HG03045 (cell line): ENCODE measurements around the gene GUCY1B1.
"Not testable (repeated sequence)": the region's sequence is repeated elsewhere in the genome, so short reads cannot be mapped to it uniquely, and the experiment has no call there.

Experiments used
- ATAC-seq: cut with Tn5 transposase; IDR thresholded peaks from one replicate; pipeline ENCODE4 v1.9.1; 2021; ENCODE audit warnings: mild to moderate bottlenecking, moderate library complexity; ENCODE audit not compliant: unreplicated experiment

The GUCY1B1 gene

DNA sequence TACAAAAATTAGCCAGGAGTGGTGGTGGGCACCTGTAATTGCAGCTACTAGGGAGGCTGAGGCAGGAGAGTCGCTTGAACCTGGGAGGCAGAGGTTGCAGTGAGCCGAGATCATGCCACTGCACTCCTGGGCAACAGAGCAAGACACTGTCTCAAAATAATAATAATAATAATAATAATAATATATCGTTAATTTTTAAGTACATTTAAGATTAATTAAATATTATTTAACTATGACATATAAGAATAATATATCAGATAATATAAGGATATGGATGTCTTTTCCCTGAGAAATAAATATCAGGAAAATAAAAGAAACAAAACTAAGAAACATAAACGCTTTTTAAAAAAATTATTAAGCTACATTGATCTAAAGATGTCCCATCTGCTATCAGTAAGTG, 38.8 kb downstream of the GUCY1B1 start:
- not testable (repeated sequence) for ATAC-seq

DNA sequence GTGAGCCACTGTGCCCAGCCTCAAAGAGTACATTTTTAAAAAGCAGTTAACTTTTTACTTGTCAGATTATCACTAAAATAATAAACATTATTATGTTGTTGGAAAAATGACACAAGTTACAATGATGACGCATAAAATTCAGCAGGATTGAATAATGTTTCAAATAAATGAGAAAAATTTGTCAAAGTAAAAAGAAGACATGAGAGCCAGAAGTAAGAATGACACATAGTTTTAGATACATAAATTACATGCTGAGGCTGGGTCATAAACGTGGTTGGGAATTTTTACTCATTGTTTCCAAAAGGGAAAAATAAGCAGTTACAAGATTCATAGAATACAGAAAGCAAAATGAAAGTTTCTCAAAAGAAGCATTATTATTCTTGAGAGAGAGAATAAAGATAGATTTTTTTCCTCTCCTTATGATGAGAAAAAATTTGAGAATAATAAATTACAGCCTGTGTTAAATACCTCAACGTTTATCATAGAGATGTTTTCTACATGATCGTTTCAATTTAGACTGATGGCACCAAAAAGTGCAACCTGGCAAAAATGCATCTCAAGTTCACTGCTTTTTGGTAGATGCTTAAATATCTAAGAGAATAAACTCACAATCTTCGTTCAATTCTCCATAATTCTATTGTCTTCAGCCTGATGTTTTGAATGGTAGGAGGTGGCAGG, 40.4 kb downstream of the GUCY1B1 start:
- ATAC-seq, result no peak

DNA sequence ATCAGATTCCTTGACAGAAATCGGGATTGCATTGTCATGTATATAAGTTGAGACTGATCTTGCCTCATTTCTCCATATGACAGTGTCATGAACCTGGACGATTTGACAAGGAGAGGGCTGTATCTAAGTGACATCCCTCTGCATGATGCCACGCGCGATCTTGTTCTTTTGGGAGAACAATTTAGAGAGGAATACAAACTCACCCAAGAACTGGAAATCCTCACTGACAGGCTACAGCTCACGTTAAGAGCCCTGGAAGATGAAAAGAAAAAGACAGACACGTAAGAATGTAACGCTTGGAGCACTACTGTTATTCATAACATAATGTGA, 40.9 kb downstream of the GUCY1B1 start:
- ATAC-seq, result no peak

DNA sequence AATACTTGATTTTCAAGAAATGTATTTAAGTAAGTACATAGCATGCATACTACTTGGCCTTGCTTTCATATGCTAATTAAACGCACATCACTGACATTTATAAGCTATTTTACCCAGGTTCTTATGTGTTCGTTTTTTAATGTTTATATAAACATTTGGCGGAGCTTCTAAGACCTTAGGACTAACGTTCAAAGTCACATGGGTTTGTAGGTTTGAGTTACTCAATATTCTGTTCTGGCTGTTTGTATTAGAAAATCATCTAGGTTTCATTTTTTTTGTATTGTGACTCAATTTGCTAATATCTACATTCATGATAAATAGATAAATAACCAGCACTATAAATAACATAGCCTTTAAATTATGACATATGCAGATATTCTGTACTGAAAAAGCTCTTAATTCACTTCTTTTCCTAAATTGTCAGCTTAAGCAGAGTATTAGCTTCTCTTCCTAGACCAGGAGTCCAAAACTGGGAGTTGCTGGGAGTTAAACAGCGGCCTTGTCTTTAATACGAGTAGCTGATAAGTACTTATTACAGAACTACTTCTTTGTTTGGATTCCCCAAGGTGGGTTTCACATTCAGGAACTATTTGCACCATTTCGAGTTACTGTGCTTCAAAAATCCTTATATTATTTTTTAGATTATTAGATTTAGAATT, 42.0 kb downstream of the GUCY1B1 start:
- no peak for ATAC-seq

DNA sequence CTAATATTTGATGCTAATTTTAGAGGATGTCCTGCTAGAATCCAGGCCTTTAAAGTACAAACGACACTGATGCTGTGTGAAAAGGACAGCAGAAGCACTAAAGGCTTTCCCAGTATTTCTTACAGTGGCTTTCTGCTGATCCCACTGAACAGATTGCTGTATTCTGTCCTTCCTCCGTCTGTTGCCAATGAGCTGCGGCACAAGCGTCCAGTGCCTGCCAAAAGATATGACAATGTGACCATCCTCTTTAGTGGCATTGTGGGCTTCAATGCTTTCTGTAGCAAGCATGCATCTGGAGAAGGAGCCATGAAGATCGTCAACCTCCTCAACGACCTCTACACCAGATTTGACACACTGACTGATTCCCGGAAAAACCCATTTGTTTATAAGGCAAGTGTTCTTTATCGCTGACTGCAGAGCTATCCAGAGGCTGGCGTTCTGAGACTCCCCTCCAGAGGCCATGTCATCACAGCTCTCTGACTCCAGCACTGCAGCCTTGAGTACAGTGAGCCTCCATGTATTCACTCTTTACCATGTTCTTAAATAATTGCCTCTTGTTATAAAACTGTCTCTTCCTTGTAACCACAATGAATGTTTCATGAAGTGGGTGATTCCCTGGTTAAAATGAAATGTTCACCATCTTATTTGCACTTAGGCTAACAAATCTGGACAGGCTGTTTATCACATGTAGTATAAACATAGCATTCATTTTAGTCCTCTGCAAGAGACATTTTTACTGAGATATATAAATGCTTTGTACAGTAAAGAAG, 43.6 kb downstream of the GUCY1B1 start:
- no peak for ATAC-seq

DNA sequence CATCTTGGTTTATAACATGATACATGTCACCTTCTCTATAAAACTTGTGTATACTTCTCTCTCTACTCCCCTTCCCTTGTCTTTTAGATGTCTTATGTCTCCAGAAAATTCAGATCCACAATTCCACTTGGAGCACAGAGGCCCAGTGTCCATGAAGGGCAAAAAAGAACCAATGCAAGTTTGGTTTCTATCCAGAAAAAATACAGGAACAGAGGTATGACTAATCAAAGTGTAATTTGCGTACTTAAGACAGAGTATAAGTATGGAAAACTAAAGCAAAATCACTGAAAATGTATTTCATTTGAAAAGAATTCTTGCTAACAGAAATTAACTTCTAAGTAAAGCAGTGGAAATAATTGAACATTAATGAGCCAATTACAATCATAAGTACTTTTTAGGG, 46.2 kb downstream of the GUCY1B1 start:
- no peak for ATAC-seq

DNA sequence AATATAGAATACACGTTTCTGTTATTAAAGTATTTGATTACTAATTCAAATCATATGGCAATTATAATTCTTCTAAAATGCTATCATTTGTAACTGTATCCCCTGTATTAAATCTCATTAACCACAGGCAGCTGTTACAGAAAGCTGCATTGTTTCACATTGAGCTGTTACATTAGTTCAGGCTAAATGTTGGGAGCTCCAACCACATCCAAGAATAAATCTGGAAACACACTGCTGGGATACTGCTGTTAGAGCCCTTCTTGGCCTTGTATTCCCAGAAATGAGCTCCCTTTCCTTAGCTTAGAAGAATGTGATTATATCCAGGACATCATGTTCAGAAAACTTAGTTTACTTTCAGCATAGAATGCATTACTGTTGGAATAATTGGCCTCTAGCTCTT, 48.2 kb downstream of the GUCY1B1 start:
- no peak for ATAC-seq

DNA sequence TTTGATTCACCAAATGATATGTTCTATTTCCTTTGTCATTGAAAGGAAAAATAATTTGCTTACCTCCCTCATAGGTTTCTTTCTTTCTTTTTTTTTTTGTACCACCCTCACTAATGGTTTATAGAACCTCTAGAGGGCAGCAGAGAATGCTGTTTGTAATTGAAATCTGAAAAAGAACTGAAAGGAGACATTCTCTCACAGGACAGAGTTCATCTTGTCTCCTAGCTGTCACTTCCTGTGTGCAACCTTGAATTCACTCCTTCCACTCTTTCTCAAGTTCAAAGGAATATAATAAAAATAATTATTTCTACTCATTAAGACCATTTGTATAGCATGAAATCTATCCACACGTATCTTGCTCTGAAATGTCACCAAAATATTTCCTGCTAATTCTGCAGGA, 51.0 kb downstream of the GUCY1B1 start:
- ATAC-seq, result peak; percentile 90

DNA sequence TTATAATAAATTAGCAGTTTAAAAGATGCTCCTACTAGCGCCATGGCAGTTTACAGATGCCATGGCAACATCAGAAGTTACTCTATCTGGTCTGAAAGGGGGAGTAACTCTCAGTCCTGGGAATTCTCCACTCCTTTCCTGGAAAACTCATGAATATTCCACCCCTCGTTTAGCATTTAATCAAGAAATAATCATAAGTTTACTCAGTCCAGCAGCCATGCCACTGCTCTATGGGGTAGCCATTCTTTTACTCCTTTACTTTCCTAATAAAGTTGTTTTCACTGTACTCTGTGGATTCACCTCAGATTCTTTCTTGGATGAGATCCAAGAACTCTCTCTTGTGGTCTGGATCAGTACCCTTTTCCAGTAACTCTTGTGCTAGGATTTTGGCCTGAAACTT, 52.3 kb downstream of the GUCY1B1 start:
- ATAC-seq, result no peak

DNA sequence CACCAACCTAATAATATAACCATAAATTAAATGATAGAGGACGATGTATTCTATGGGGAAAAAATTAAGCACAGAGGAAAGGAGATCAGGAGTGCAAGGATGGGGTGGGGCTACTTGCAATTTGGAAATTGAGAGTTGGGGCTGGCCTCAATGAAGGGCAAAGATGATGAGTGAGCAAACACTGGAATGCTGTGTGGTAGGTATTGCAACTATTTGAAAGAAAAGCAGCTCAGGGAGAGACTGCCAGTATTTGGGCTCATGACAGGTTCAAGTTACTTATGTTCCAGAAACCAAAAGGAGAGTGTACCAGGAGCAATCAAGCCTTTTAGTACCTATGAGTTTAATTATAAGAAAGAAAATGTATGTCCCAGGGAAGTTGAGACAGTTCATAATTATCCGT, 59.8 kb downstream of the GUCY1B1 start:
- ATAC-seq, result no peak

DNA sequence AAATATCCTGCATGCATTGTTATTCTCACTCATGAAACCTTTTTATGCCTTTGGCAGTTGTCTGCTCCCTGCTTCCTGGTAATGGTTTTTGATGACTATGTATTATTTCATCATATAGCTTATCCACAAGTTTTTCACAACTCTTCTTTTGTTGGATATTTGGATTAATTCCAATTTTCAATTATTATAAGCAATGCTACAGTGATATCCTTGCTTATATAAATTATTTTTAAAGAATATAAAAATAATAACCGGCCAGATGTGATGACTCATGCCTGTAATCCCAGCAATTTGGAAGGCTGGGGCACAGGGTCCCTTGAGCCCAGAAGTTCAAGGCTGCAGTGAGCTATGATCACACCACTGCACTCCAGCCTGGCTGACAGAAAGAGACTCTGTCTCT, 60.2 kb downstream of the GUCY1B1 start:
- no peak for ATAC-seq

DNA sequence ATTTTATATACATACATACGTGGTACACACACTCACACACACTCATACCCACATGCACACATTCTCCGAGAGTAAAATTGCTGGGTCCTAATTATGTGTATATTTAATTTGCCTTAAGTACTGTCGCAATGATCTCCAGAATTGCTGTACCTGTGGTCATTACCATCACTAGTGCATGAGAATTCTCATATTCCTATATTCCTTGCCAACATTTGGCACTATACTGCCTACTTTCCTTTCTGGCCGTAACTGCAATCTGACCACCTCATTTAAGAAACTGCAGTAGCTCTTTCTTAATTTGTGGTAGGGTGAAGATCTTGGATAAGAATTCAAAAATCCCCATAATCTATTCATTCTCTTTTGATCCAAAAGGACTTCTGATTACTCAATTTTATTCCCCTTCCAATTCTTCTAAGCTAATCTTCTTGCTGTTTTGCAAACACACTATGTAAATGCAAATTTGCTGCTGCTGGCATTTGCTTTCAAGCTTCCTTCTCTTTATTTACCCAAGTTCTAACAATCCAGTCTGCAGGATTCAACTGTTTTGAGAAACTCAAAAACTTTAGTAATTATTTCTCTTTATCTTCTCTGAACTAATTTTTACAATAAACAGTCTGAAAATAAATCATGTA, 62.2 kb downstream of the GUCY1B1 start:
- no peak for ATAC-seq

DNA sequence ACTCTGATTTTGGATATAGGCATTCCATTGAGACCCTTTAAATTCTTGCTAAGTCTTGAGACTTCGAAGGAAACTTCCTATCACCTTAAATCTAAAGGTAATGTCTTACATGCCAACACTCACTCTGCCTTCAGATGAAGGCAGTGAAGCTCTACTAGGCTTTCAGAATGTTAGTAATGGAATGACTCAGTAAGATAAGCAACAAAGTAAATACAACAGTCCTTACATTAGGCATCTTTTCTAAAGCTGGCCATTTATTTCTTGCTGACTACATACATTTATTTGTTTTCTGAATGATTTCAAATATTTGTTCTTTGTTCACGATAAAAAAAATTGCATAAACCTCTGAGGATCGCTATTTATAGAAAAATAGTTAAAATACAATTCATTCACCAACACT, 63.8 kb downstream of the GUCY1B1 start:
- ATAC-seq, result no peak

DNA sequence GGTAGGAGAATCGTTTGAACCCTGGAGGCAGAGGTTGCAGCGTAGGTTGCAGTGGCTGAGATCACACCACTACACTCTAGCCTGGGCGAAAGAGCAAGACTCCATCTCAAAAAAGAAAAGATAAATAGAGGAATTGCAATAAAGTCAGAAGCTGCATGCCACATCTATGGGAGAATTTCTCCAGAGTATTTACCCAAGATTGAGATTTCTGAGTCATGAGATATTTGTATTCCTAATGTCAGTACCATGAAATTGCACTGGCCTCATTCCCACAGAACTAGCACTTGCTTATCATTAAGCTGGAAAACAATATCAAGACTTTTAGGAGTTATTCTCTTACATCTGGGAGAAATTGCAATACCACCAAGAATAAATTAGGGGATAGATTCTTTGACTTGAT, 69.8 kb downstream of the GUCY1B1 start:
- no peak for ATAC-seq

DNA sequence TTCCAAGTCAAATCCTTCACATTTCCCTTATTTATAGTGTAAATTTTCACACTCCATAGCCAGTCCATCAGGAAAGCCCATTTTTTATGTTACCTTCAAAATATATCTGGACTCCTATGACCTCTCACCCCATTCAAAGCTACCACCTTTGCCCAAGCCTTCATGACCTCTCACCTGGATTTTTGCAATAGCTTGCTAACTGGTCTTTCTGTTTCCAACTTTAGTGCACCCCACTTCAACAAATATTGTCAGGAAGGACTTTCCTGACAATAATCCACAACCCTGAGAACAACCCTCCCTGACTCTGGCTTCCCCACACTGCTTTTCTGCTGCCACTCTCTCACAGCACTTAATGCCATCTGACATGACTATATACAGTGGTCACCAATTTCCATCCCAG, 73.8 kb downstream of the GUCY1B1 start:
- no peak for ATAC-seq

DNA sequence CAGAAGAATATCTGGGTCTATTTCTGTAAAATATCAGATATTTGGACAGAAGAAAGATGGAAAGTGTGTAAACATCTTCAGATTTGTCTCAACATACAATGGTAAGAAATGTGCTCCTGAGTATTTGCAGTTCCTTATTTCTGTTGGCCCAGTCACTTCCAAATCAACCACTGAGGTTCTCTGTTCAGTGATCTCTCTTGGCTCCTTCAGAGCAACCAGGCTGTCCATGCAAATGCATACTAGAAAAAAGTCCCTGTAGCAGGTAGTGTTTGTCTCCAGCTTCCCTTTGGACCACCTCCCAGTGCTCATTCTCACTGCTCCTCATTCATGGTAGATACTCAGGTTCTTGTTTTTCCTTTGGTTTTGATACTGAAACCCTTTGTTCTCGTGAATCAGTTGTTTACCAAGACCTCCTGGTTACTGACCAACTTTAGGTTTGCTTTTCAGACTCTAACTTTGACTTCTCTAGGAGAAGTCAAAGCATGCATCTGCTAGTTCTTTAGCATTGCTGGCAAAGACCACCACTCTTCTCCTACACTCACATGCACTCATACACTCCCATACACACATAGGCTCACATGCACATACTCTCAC, 78.5 kb downstream of the GUCY1B1 start:
- ATAC-seq, result no peak

DNA sequence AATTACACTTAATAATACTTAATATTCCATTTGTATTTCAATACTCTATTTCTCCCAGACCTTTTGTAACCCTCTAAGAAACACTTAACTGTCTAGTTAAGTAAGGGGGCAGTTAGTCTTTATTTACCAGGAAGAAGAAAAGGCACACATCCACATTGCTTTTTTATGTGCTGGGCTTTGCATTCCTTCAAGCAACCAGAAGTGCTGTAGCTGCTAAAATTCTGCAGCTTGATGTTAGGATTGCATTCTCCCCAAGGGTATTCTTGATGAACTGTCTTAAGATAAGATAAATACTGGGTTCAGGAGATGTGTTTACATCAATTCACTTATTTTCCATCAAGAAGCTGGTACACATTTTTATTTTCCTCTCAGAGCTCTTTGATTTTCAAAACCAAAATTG, 83.3 kb downstream of the GUCY1B1 start:
- ATAC-seq, result no peak

DNA sequence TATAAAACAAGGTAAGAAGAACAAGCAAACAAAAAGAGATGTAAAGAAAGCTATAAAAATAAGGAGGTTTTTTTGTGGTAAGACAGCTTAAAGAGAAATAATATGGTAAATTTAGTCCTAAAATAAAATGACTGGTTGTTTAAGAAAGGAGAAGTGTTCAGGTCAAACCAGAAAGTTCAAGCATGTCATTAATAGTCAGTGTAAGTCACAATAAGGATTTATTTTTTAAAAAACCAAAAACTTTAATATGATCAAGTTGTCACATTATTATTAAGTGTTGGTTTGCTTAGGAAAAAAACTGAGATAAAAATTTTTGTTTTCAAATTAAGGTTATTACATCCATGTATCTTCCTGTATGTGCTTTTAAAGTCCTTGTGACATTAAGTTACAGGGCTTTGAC, 88.1 kb downstream of the GUCY1B1 start:
- ATAC-seq, result no peak

DNA sequence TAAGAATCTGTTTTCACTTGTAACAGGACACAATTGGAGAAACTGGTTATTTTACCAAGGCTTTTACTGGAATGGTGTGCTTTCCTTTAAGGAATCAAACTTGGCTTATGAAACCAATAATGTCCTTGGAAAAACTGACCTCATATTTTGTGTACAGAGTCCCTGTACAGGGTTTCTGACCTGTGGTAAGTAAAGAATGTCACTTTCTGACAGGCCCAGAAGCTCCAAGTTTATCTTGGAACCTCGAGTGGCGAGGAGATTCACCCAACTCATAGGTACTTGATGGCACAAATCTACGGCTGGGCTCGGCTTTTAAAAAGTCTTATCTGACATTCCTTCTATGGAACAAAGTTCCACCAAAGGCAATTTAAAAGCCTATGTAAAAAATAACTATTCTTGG, 90.2 kb downstream of the GUCY1B1 start:
- ATAC-seq, result no peak

DNA sequence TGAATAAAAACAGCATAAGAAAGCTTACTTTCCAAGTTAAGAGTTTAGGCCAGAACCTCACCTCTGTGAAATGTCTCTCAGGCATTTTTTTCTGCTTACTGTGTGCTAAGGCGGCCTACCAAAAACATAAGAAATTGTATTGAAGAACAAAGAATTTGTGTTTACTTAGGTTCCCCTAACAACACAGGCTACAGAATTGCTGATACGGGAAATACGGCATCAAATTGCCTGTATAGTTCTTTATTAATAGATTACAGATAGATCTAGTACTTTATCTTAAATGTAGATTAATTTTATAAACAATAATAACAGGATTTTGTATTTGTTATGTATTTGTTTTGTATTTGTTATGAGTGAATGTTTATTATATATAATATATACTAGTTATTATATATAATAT, 94.4 kb downstream of the GUCY1B1 start:
- no peak for ATAC-seq

DNA sequence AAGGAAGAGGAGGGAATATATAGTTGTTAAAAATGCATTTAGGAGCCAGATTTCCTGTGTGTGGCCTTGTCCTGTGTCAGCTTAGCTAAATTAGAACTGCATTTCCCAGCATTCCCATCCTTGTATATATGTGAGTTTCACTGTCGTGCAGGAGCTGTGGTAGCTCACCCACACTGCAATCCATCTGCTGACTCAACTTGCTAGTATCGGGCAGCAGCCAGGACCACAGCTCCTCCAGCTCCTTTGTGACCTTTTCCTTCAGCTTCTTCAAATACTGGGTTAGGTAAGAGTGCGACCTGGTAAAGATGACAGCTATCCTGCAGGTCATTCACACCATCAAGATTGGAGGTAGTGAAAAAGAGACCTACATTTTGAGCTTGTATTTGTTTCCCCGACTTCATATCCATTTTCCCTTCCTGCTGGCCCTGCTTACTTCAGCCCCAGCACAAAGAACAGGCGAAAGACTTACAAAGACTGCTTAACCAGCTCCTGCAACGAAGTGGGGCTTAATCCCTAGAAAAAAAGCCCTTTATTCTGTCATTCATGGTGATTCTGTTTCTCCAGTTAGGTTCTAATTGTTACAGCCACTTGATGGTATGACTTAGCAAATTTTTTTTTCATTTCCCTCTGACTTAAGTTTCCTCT, 95.9 kb downstream of the GUCY1B1 start:
- ATAC-seq, result no peak
